Measurements from ENCODE around the gene EXOC6B. TPM values are rescaled to one million over a fixed set of nuclear protein-coding genes. Genes with fewer than 3 reads are reported as not detected.
A peak's percentile ranks its signal among the peaks of the same experiment; 100 is the strongest.
"Not testable (repeated sequence)": the region's sequence is repeated elsewhere in the genome, so short reads cannot be mapped to it uniquely, and the experiment has no call there.

The EXOC6B gene
- total RNA-seq, 1 donor: 24.6 TPM

DNA sequence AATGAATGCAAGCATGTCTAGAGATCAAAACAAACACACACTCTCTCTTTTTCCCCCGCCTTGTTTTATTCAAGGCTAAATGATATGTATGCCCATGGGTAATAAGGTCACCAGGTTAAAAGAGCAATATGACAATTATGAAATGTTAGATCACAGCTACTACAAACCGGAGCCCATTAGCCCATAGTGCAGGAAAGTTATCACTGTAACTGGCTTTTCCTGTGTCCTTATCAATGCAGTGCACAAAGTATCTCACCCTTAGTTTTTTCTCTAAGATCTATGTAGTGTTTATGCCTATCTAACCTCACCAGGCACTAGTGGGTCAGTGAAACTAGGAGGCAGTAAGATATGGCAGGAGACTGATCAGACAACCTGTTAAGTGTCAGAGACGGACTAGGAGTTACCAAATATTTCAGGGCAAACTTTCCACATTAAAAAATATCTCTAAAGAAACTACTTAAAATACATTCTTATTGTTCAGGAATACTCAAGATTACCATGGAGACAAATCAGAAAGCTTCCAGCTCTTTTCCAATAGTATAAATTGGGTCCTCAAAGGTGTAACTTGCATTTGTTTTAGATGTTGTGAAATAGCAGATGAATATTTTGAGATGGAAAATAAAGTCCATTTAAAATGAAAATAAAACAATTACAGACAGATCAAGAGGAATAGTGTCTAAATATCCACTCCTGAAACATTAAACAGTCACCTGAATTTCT, 282.2 kb downstream of the EXOC6B start:
- Histone ChIP-seq H3K4me2 (ENCODE audit: insufficient read depth, low read length) (no peak overlapping the region), H3K9me3 (ENCODE audit: low read depth, low read length) (no peaks in the 10 kb centered on the region), H3K27ac (ENCODE audit: low read depth, low read length) (no peak overlapping the region), H3K79me2 (ENCODE audit: insufficient read depth, low read length) (no peaks in the 10 kb centered on the region), H4K20me1 (ENCODE audit: insufficient read depth, low read length) (no peaks in the 10 kb centered on the region), H3K27me3 (ENCODE audit: insufficient read depth, low read length) (no peaks in the 10 kb centered on the region), H3K4me3 (ENCODE audit: insufficient read depth, low read length) (no peak overlapping the region), H2AFZ (ENCODE audit: low read length) (no peak overlapping the region), H3K4me1 (ENCODE audit: insufficient read depth, low read length) (peaks cover 3% of the 10 kb centered on the region), H3K36me3 (ENCODE audit: insufficient read depth, low read length) (no peaks in the 10 kb centered on the region)
- TF ChIP-seq, protein P1, sequence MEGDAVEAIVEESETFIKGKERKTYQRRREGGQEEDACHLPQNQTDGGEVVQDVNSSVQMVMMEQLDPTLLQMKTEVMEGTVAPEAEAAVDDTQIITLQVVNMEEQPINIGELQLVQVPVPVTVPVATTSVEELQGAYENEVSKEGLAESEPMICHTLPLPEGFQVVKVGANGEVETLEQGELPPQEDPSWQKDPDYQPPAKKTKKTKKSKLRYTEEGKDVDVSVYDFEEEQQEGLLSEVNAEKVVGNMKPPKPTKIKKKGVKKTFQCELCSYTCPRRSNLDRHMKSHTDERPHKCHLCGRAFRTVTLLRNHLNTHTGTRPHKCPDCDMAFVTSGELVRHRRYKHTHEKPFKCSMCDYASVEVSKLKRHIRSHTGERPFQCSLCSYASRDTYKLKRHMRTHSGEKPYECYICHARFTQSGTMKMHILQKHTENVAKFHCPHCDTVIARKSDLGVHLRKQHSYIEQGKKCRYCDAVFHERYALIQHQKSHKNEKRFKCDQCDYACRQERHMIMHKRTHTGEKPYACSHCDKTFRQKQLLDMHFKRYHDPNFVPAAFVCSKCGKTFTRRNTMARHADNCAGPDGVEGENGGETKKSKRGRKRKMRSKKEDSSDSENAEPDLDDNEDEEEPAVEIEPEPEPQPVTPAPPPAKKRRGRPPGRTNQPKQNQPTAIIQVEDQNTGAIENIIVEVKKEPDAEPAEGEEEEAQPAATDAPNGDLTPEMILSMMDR (IDR thresholded peaks at IDR 0.05; ENCODE audit: extremely low read depth, low read depth, low read length): no peak
- no peak for DNase-seq (ENCODE audit: insufficient read length, low spot score, missing footprints)

DNA sequence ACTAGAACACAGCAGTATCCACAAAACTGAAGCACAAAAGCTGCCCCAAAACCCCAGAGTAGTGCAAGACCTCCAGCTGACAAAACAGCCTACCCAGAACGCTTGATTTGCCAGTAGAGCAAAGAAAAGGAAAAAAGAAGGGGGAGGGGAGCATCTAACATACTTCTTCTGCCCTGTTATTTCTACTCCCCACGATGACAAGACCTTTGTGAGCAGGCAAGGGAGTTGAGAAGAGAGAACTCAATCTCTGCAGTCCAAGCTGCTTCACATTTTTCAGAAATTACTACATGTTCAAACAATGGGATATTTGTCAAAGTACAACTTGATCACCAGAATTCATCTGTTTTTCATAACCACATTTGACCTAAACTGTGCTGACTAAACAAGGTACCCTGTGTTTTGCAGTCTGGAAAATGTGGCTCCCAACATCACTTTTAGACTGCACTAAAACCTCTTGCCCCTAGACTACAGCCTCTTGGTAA, 286.7 kb downstream of the EXOC6B start:
- Histone ChIP-seq H3K4me2 (ENCODE audit: insufficient read depth, low read length) (no peak overlapping the region), H3K9me3 (ENCODE audit: low read depth, low read length) (no peaks in the 10 kb centered on the region), H3K27ac (ENCODE audit: low read depth, low read length) (no peak overlapping the region), H3K36me3 (ENCODE audit: insufficient read depth, low read length) (no peaks in the 10 kb centered on the region), H3K4me3 (ENCODE audit: insufficient read depth, low read length) (no peak overlapping the region), H3K79me2 (ENCODE audit: insufficient read depth, low read length) (no peaks in the 10 kb centered on the region), H2AFZ (ENCODE audit: low read length) (no peak overlapping the region), H3K27me3 (ENCODE audit: insufficient read depth, low read length) (no peaks in the 10 kb centered on the region), H3K4me1 (ENCODE audit: insufficient read depth, low read length) (peaks cover 3% of the 10 kb centered on the region), H4K20me1 (ENCODE audit: insufficient read depth, low read length) (no peaks in the 10 kb centered on the region)
- TF ChIP-seq, protein P1 (IDR thresholded peaks at IDR 0.05; ENCODE audit: extremely low read depth, low read depth, low read length): no peak
- DNase-seq (ENCODE audit: insufficient read length, low spot score, missing footprints): peak; percentile 13

DNA sequence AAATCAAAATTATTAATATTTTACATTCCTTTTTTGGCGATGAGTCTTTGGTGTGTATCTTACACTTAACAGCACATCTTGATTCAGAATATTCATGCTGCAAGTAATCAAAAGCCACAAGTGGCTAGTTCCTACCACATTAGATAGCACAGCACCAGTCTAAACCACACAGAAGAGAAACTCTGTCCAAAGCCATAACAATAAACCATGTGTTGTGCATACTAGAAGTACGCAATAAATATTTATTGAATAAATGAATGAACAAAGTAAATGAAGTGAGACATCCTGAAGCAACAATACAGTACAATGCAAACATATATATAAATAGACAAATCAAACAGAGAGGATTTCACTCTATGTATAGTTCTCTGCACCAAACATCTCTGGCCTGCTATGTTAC, 287.3 kb downstream of the EXOC6B start:
- no peaks in the 10 kb centered on the region for H3K9me3 ChIP-seq (ENCODE audit: low read depth, low read length)
- H3K36me3 ChIP-seq (ENCODE audit: insufficient read depth, low read length): no peaks in the 10 kb centered on the region
- no peaks in the 10 kb centered on the region for H3K27me3 ChIP-seq (ENCODE audit: insufficient read depth, low read length)
- TF ChIP-seq, protein P1 (IDR thresholded peaks at IDR 0.05; ENCODE audit: extremely low read depth, low read depth, low read length): no peak
- H4K20me1 ChIP-seq (ENCODE audit: insufficient read depth, low read length): no peaks in the 10 kb centered on the region
- H3K27ac ChIP-seq (ENCODE audit: low read depth, low read length): no peak overlapping the region
- peaks cover 5% of the 10 kb centered on the region for H3K4me1 ChIP-seq (ENCODE audit: insufficient read depth, low read length)
- DNase-seq (ENCODE audit: insufficient read length, low spot score, missing footprints): no peak
- H3K4me3 ChIP-seq (ENCODE audit: insufficient read depth, low read length): no peak overlapping the region
- H2AFZ ChIP-seq (ENCODE audit: low read length): no peak overlapping the region
- no peaks in the 10 kb centered on the region for H3K79me2 ChIP-seq (ENCODE audit: insufficient read depth, low read length)
- H3K4me2 ChIP-seq (ENCODE audit: insufficient read depth, low read length): no peak overlapping the region

DNA sequence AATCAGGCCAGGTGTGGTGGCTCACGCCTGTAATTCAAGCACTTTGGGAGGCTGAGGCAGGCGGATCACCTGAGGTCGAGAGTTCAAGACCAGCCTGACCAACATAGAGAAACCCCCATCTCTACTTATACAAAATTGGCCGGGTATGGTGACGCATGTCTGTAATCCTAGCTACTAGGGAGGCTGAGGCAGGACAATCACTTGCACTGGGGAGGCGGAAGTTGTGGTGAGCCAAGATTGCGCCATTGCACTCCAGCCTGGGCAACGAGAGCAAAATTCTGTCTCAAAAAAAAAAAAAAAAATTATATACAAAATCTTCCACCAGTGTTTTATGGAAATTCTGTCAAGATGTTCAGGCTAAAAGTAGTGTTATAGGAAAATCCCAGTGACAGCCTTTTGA, 290.2 kb downstream of the EXOC6B start:
- not testable (repeated sequence) for DNase-seq (ENCODE audit: insufficient read length, low spot score, missing footprints); H3K79me2 ChIP-seq (ENCODE audit: insufficient read depth, low read length); H3K9me3 ChIP-seq (ENCODE audit: low read depth, low read length)

More for the DNA sequence above, 290.2 kb downstream of the EXOC6B start:
- not testable (repeated sequence) for H3K27ac ChIP-seq (ENCODE audit: low read depth, low read length); H3K27me3 ChIP-seq (ENCODE audit: insufficient read depth, low read length); H2AFZ ChIP-seq (ENCODE audit: low read length); H3K4me1 ChIP-seq (ENCODE audit: insufficient read depth, low read length); H3K36me3 ChIP-seq (ENCODE audit: insufficient read depth, low read length); H3K4me3 ChIP-seq (ENCODE audit: insufficient read depth, low read length); H4K20me1 ChIP-seq (ENCODE audit: insufficient read depth, low read length); H3K4me2 ChIP-seq (ENCODE audit: insufficient read depth, low read length)

Data from osteoblast (primary cell).